Activated T-cell treated with anti-CD3 and anti-CD28 coated beads, Interleukin-2, amount 50 U/mL, for 1 hour (primary cell): ENCODE results near the gene L3MBTL1.
A peak's percentile ranks its signal among the peaks of the same experiment; 100 is the strongest.

Source experiments
- DNase-seq: peaks from one replicate; pipeline ENCODE4 v3.0.0-alpha.2; 2020

Gene L3MBTL1

DNA sequence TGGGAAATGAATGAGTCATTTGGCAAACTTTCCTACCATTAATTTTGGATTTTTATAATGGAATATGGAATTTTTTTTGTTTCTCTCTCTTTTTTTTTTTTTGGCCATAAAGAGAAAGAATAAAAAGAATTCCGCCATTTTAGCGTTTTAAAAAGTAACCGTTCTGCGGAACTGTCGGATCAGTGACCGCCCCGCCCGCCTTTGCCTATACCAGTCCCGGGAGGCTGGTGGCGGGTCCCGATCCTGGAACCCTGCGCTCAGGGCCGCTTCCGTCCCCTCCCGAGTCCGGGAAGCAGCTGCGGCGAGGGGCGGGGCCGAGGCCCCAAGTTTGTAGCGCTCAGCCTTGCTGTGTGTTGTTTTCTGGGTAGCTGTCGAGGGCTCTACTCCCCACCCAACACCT, 609 bp downstream of the L3MBTL1 start:
- no peak for DNase-seq

DNA sequence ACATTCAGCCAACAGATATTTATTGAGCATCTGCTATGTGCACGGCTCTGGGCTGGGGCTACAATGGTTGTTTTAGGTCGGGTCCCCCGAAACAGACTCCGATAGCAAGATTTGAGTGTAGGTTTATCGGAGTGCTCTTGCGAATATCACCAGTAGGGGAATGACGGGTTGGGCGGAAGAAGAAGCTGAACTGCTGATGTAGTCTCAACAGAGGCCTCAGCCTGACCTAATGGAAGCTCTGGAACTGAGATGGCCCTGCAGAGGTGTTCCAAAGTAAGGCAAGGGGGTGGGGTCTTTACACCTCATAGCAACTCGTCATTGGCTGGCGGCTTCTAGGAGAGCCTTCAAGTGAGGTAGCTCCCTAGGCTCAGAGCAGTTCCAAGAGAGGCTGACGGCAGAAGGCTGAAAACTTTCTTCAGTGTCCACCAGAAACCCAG, 1.1 kb downstream of the L3MBTL1 start:
- no peak for DNase-seq

DNA sequence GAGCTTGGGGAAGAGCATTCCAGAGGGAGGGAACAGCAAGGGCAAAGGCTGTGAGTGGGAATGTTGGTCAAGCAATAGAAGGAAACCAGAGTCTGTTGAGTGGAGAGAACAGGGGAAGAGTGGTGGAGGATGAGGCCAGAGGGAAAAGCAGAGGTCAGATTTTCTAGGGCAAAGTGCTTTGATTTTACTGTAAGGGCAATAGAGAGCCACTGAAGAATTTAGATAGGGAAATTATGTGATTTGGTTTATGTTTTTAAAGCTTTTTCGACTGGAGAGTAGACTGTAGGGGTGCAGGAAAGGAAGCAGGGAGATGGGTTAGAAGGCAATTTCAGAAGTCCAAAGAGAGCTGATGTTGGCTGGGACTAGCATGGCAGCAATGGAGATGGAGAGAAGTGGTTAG, 4.4 kb downstream of the L3MBTL1 start:
- no peak for DNase-seq

DNA sequence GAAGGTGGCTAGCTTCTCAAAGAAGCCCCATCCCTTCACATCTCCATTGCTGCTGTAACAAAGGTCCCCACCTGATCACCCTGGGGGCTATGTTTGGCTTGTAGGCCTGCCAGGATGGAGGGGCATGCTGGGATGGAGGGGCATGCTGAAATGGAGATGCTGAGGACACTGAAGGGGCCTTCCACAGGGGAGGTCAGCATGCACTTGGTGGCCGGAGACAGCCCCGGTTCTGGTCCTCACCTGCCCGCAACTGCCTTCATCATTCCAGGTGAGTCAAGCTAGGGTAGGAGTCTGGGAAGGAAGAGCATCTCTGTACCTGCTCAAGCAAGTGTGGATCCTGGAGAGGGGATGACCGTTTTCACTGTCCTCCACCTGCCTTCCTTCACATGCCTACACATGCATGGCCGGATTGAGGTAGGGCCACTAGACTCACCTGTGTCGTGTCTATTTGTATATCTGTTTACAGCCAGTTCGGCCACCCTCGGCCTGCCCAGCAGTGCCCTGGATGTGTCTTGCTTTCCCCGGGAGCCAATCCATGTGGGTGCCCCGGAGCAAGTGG, 6.0 kb downstream of the L3MBTL1 start:
- DNase-seq, result no peak

DNA sequence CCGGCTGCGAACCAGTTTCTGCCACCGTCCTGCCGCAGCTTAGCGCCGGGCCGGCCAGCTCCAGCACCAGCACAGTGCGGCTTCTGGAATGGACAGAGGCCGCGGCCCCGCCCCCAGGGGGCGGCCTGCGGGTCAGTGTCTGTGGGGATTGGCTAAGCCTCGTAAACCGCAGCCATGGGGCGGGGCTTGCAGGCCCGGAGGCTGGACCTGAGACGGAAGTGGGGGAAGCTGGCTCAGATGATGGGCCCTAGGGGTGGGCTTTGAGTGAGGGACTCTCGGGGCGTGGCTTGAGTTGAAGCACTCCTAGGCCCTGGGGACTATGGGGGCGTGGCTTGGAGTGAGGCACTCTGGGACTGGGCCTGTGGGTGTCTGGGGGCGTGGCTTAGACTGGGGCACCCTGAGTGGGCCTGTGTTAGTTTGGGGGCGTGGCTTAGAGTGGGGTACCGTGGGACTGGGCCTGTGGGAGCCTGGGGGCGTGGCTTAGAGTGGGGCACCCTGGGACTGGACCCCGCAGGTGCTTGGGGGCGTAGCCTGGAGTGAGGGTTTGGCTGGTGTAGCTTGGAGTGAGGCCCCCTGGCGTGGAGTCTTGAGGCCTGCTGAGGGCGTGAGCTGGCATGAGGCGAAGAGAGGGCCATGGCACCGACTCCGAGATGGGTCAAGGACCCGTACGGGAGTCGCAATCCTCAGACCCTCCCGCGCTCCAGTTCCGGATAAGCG, 6.6 kb downstream of the L3MBTL1 start:
- peak; percentile 83 for DNase-seq

DNA sequence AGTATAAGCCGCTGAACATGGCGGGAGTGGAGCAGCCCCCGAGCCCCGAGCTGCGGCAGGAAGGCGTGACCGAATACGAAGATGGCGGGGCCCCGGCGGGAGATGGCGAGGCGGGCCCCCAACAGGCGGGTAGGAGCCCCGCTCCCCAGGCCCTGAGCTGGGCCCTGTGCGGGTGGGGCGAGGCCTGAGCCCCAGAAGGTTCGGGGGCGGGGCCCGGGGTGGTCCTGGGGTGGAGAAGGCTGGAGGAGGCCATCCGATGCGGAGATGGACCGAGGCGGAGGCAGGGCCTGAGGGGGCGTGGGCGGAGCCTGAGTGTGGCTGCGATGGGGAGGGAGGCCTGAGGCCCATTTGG, 7.1 kb downstream of the L3MBTL1 start:
- DNase-seq, result no peak

DNA sequence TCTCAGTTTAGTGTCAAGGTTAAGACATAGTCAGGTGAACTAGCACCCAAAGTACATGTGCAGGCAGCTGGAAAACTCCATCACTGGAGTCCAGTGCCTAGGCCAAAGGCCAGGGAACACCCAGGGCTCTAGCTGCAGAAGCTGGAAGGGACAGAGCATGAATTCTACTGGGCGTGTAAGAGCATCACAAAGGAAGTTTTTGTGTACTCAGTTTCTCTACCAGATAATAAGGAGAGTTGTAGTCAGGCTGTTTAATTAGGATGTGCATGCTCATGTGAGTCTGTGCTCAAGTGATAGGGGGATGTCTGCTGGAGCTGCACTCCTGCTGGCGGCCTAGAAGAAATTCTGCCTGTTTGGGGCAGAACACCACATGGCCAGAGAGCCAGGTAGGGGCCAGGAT, 8.1 kb downstream of the L3MBTL1 start:
- DNase-seq, result no peak

DNA sequence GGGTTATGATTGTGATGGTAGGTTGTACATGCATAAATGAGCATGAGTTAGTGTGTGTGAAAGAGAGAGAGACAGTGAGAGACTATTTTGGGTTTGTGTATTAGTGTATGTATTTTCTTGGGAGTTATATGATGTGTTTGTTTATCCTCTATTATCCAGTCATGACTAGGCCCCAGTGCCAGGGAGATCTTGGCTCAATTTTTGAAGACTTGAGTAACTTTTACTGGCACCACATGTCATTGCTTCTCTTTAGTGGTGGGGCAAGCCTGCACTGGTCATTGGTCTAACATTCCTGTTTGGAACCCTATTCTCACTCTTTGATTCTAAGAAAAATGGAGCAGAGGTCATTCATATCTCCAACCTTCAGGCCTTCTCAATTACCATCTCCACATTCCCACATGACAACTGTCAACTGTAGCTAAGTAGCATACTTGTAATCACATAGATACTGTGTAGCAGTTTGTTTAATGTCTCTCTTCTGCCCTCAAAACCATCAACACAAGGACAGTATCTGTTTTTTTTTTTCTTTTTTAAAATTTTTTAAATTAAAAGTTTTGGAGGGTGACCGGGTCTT, 8.8 kb downstream of the L3MBTL1 start:
- no peak for DNase-seq

DNA sequence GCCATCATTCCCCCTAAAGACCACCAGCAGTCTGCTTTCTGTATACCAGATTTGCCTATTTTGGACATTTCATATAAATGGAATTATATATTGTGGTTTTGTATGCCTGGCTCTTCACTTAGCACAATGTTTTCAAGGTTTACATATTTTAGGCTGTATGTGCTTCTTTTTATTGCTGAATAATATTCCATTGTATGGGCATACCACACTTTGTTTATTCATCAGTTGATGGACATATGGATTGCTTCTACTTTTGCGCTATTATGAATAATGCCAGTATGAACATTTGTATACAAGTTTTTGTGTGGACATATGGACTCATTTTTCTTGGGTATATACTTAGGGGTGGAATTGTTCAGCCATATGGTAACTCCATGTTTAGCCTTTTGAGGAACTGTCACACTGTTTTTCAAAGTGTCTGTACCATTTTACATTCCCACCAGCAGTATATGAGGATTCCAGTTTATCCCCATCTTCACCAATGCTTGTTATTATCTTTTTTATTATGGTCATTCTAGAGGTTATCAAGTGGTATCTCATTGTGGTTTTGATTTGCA, 12.7 kb downstream of the L3MBTL1 start:
- DNase-seq, result no peak

DNA sequence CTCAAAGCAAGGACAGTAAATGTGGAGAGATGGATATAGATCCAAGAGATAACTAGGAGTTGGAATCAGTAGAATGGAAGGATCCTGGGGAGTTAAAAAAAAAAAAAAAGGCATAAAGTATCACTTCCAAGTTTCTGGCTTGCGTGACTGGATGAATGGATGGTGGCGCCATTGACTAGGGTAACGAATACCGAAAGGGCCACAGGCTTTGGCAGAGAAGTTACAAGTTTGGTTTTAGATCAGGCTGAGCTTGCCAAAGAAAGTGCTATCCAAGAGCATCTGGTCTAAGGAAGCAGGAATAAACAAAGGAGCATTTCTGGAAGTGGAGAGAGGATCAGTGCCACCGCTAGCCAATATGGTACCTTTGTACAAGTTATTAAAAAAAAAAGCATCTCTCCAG, 17.5 kb downstream of the L3MBTL1 start:
- no peak for DNase-seq

DNA sequence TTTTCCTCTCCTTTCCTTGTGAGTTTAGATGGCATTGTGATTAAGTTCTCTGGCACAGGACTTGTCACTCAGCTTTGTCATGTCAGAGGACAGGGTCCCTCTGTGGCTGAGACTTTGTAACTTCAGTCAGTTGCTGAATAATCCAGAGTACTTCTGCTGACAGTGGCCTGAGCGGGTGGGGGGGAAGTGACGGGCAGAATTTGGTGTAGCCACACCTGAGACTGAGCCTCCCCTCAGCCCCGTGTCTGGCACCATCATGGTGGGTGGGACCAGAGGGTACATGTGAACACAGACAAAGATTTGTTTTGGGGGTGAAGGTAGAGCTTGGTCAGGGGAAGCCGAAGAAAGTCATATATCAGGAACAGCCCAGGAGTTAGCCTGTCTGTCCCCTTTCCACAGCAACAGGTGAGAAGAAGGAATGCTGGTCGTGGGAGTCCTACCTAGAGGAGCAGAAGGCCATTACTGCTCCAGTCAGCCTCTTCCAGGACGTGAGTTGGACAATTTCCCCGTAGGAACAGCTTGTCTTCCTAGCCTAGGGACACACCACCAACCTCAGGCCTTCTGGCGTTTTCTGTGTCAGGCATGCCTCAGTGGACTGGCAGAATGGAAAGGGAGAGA, 20.9 kb downstream of the L3MBTL1 start:
- DNase-seq, result no peak

DNA sequence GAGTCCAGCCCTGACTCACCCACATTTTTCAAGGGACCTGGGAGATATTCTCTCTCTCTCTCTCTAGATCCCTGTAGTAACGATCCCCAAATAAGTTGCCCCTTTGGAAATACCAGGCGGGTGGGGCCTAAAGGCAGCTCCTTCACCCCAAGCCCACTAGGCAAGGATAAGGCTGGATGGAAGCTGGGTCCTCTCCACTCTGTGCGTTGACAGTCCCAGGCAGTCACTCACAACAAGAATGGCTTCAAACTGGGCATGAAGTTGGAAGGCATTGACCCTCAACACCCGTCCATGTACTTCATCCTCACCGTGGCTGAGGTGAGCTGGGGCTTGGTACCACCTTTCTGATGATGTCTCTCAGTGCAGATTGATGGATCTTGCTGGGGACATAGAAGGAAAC, 21.6 kb downstream of the L3MBTL1 start:
- DNase-seq, result no peak

DNA sequence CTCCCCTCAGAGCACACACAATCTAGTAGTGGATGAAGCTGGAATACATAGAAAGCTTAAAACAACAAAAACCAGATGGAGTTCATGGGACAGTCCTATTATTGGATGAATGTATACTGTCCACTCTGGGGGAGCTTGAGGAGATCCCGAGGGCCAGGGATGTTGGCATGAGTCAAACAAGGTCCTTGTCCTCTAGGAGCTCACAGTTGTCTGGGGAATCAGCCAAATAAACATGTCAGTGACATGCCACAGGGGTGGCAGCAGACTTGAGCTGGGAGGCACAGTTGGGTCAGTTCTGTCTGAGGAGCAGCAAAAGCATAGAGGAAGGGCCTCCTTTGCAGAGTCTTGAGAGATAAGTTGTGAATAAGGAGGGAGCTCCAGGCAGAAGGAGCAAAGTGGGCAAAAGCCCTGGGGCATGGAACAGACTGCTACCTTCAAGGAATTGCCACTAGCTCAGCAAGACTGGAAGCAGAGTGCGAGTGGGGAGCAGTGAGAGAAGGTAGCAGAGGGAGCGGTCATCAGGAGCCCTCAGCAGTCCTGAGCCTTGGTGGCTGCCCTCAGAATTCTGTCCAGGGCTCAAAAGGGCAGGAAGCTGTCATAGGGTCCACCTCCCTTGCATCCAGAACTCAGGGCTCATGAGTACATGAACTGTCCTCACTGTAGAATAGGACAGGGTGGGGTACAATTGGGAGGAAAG, 22.1 kb downstream of the L3MBTL1 start:
- DNase-seq, result no peak

DNA sequence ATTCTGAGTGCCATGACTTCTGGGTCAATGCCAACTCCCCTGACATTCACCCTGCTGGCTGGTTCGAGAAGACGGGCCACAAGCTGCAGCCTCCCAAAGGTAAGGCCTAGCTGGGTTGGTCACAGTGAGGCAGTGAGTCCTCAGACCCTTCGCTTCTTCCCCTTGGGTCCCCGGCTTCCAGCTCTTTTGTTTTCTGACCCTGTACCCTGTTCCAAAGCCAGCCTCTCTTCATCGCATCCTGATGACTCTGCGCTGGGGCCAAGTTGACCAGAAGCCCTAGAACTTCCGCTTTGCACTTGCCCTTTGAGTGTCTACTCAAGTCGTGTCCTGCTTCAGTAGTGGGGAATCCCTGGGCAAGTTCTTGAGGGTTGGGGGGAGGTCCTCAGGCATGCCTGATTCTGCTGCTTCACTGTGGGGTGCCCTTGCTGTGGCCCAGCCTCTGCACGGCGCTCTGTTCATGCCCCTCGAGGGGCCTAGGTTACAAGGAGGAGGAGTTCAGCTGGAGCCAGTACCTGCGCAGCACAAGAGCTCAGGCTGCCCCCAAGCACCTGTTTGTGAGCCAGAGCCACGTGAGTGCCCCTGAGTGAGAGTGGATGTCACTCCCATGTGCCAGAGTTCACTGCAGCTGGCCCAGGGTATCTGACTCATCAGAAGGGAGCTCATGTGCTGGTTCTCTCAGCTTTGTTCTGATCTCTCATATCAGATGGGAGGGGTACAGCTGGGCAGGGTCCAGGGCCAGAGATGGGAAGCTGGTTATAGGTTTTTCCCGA, 23.0 kb downstream of the L3MBTL1 start:
- DNase-seq, result no peak

DNA sequence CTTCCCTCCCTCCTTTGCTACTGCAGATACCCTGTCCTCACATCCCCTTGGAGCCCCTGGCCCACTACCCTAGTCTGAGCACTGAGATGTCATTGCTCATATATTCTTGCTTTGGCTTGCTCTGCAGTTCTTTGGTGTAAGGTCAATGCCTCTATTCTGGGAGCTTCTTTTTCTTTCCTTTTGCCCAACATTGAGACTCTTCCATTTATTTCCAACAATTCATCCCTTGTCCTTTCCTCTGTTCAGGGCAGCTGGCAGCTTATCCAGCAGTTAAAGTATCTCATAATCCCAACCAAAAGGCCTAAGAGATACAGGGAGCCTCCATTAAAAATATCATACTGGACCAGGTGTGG, 23.6 kb downstream of the L3MBTL1 start:
- DNase-seq, result no peak

DNA sequence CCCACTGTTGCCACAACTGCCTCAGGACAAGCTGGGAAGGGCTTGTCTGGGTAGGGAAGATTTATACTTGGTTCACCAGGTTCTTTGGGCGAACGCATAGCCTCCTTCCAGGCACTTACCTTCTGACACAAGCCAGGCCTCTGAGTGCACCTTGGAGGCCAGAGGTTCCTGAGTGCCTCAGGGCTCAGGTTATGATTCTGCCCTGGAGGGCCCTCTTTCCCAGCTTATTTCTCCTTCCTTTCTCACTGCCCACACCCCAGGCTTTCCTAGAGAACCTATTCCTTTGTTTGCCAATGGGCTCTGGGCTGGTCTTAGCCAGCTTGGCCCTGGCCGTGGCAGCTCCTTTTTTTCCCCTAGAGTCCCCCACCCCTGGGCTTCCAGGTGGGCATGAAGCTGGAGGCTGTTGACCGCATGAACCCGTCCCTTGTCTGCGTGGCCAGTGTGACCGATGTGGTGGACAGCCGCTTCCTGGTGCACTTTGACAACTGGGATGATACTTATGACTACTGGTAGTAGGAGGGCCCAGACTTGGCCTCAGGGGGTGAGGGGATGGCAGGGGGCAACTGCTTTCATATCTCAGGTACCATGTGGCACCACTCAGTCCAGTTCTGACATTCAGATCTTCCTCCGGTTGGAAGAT, 25.0 kb downstream of the L3MBTL1 start:
- no peak for DNase-seq

DNA sequence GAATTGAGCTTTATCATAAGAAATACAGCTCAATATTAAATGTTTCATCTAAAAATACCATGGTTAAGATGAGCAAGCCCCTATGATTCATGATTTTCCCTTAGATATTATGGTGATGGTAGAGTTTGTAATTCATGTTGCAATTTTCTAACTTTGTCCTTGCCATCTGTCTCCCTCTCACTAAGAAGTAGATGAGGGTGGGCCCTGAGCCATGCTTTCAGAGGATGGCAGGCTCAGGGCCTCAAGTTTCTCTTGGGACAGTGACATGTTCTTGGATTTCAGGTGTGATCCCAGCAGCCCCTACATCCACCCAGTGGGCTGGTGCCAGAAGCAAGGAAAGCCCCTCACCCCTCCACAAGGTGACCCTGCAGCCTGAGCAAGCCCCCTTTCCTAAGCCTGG, 25.6 kb downstream of the L3MBTL1 start:
- no peak for DNase-seq

DNA sequence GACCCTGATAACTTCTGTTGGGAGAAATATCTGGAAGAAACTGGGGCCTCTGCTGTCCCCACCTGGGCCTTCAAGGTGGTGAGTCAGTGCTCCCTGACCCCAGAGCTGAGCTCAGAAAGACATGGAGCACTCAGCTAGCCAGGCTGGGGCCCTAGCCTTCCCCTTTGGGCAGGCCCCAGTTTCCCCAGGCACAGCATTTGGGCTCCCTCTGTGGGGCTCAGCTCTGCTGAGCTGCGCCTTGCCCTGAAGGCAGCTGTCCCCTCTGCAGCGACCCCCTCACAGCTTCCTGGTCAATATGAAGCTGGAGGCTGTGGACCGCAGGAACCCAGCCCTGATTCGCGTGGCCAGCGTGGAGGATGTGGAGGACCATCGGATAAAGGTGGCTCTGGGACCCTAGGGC, 26.5 kb downstream of the L3MBTL1 start:
- no peak for DNase-seq

DNA sequence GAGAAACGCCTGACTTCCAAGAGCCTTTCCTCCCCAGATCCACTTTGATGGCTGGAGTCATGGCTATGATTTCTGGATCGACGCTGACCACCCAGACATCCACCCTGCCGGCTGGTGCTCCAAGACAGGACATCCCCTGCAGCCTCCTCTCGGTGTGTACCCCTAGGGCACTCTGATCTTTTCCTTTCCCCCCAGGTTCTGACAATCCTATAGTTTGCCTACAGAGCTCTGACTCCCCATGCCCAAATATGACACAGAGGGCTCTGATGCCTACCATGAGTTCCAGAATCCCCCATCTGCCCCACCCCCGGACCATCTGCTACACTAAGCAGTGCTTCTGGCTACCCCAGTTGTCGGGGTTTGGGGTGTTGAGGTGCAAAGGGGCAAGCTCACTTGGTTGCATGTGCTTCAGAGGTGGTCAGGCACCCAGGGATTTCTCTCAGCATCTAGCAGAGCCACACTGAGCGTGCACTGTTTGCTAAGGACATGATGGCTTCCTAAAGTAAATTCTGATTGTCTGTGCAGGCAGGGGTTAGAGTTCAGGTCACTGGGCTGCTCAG, 27.4 kb downstream of the L3MBTL1 start:
- DNase-seq, result no peak

DNA sequence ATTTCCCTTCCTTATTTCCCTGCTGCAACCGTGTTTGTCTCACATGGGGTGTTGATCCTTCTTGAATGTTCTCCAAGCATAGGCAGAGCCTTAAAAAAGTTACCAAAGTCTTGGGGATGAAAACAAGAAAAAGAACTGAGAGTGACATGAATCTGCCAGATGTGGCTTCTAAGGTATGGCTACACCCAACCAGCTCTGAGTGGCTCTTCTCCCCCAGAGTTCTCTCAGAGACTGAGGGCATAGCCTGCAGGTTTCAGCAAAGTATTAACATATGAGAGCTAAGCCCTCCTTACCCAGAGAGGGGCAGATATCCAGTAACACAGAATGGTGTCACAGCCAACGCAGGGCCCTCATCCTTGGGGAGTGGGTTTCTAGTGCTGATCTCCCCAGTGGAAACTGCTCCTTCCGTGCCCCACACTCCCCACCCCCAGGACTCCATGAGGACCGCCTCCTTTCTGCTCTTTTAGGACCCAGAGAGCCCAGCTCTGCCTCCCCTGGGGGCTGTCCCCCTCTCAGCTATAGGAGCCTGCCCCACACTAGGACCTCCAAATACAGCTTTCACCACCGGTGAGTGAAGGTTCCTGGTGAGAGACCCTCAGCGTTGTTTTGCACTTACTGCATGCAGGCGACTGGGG, 28.0 kb downstream of the L3MBTL1 start:
- DNase-seq, result no peak
